HG02884 (cell line): ENCODE data around the gene MESP2.

Experiments
- ATAC-seq: cut with Tn5 transposase; IDR thresholded peaks from one replicate; pipeline ENCODE4 v1.9.1; 2021; ENCODE audit warnings: mild to moderate bottlenecking, moderate library complexity; ENCODE audit not compliant: unreplicated experiment

The MESP2 gene

GRCh38 chr15:89812847-89813320, 36.8 kb downstream of the MESP2 start:
- ATAC-seq, result no peak

GRCh38 chr15:89813381-89814111, 37.4 kb downstream of the MESP2 start:
- no peak for ATAC-seq

- no peak for ATAC-seq
Observed at GRCh38 chr15:89814112-89814742, 38.1 kb downstream of the MESP2 start.

- ATAC-seq, result no peak
Observed at GRCh38 chr15:89815769-89816168, 39.6 kb downstream of the MESP2 start.

GRCh38 chr15:89817701-89818280, 41.7 kb downstream of the MESP2 start:
- ATAC-seq, result no peak

GRCh38 chr15:89818287-89818686, 42.2 kb downstream of the MESP2 start:
- ATAC-seq, result no peak

- no peak for ATAC-seq
Observed at GRCh38 chr15:89820666-89821611, 44.8 kb downstream of the MESP2 start.

- ATAC-seq, result no peak
Observed at GRCh38 chr15:89822026-89822425, 45.9 kb downstream of the MESP2 start.

- no peak for ATAC-seq
Observed at GRCh38 chr15:89822611-89822950, 46.4 kb downstream of the MESP2 start.

GRCh38 chr15:89822951-89823711, 47.0 kb downstream of the MESP2 start:
- no peak for ATAC-seq

GRCh38 chr15:89823836-89824606, 47.9 kb downstream of the MESP2 start:
- ATAC-seq, result no peak

- ATAC-seq, result no peak
Observed at GRCh38 chr15:89824607-89824867, 48.4 kb downstream of the MESP2 start.

- no peak for ATAC-seq
Observed at GRCh38 chr15:89825271-89825940, 49.3 kb downstream of the MESP2 start.

- no peak for ATAC-seq
Observed at GRCh38 chr15:89826671-89827655, 50.8 kb downstream of the MESP2 start.

- ATAC-seq, result no peak
Observed at GRCh38 chr15:89827829-89828228, 51.7 kb downstream of the MESP2 start.
